Measurements from ENCODE around the gene PSME3IP1. TPM values are rescaled to one million over a fixed set of nuclear protein-coding genes. Genes with fewer than 3 reads are reported as not detected.

Gene PSME3IP1
- total and polyA plus RNA-seq, 9 of the 15 experiments (the other 6 are each of a cell fraction or from before 2014, with no cell fraction given), result 63.8 to 187 (median 142) TPM

DNA sequence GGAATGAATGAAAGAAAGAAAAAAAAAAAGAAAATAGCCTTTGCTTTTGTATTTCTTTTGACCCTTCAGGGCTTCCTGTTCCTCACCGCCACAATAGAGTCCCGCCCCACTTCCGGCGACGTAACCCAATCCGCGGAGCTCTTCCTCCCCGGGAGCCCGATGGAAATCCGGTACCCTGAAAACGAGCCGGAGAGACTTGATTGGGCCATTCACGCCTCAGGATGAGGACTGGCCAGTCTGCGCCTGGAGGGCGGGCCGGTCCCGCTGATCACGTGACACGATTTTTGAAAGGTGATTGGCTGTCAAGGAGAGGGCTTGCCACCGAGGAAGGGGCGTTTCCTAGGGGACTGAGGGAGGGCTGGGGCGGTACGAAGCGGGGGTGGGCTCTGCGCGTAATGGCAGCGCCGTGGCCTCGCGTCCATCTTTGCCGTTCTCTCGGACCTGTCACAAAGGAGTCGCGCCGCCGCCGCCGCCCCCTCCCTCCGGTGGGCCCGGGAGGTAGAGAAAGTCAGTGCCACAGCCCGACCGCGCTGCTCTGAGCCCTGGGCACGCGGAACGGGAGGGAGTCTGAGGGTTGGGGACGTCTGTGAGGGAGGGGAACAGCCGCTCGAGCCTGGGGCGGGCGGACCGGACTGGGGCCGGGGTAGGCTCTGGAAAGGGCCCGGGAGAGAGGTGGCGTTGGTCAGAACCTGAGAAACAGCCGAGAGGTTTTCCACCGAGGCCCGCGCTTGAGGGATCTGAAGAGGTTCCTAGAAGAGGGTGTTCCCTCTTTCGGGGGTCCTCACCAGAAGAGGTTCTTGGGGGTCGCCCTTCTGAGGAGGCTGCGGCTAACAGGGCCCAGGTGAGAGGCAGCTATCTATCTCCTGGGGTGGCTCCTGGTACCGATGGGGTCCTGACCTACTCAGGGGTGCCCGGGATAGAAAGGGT is at the start of gene PSME3IP1, which contains the start of gene RSPRY1 (continued):
- TF ChIP-seq ELF2 (CRISPR knock-in tag; IDR thresholded peaks at IDR 0.05) (no peak), MCM2 (IDR thresholded peaks at IDR 0.05; ENCODE audit: low read depth) (no peak), PCBP1 (IDR thresholded peaks at IDR 0.05; ENCODE audit: low read depth, low read length, poor library complexity, severe bottlenecking) (peak; percentile 55), TRIM24 (IDR thresholded peaks at IDR 0.05) (0 out of 4 replicates have a peak, but pooled peaks of 1 of the 2 experiments have one; percentile 8), PRMT5 (CRISPR knock-in tag; IDR thresholded peaks at IDR 0.05) (no peak), TEAD2 (tag; IDR thresholded peaks at IDR 0.05) (no peak), ZNF224 (CRISPR knock-in tag; IDR thresholded peaks at IDR 0.05) (0 out of 2 replicates have a peak, but pooled peaks have one; percentile 26), CBX3 (IDR thresholded peaks at IDR 0.05; ENCODE audit: borderline replicate concordance in 1 of 2, low read length in 2 of 2) (no peak), CSDE1 (IDR thresholded peaks at IDR 0.05) (no peak), CCNT2 (IDR thresholded peaks at IDR 0.05; ENCODE audit: borderline replicate concordance, extremely low read depth, insufficient read length, low read depth, low read length) (no peak), DNMT1 (IDR thresholded peaks at IDR 0.05) (no peak), TFAM (CRISPR knock-in tag; conservative IDR thresholded peaks at IDR 0.05) (no peak), RNF2 (IDR thresholded peaks at IDR 0.05) (0 out of 2 replicates have a peak, but pooled peaks have one; percentile 22), ELF4 (CRISPR knock-in tag; IDR thresholded peaks at IDR 0.05) (no peak), SMARCC2 (IDR thresholded peaks at IDR 0.05; ENCODE audit: low read depth) (no peak), CBFB (CRISPR knock-in tag; IDR thresholded peaks at IDR 0.05) (no peak), SIN3B (IDR thresholded peaks at IDR 0.05; ENCODE audit: low read depth) (peak; percentile 47; the same call in 1 of the 2 replicates), FOXA3 (CRISPR knock-in tag; conservative IDR thresholded peaks at IDR 0.05 in 1 of 2, IDR thresholded peaks at IDR 0.05 in 1 of 2) (no peak)
- TF ChIP-seq, protein P1, sequence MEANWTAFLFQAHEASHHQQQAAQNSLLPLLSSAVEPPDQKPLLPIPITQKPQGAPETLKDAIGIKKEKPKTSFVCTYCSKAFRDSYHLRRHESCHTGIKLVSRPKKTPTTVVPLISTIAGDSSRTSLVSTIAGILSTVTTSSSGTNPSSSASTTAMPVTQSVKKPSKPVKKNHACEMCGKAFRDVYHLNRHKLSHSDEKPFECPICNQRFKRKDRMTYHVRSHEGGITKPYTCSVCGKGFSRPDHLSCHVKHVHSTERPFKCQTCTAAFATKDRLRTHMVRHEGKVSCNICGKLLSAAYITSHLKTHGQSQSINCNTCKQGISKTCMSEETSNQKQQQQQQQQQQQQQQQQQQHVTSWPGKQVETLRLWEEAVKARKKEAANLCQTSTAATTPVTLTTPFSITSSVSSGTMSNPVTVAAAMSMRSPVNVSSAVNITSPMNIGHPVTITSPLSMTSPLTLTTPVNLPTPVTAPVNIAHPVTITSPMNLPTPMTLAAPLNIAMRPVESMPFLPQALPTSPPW (CRISPR knock-in tag; IDR thresholded peaks at IDR 0.05), result peak; percentile 86
- TF ChIP-seq, protein P2, sequence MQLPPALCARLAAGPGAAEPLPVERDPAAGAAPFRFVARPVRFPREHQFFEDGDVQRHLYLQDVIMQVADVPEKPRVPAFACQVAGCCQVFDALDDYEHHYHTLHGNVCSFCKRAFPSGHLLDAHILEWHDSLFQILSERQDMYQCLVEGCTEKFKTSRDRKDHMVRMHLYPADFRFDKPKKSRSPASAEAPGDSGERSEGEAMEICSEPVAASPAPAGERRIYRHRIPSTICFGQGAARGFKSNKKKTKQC (CRISPR knock-in tag; IDR thresholded peaks at IDR 0.05), result peak; percentile 31; the same call in 1 of the 2 replicates
- TF ChIP-seq, protein P3, sequence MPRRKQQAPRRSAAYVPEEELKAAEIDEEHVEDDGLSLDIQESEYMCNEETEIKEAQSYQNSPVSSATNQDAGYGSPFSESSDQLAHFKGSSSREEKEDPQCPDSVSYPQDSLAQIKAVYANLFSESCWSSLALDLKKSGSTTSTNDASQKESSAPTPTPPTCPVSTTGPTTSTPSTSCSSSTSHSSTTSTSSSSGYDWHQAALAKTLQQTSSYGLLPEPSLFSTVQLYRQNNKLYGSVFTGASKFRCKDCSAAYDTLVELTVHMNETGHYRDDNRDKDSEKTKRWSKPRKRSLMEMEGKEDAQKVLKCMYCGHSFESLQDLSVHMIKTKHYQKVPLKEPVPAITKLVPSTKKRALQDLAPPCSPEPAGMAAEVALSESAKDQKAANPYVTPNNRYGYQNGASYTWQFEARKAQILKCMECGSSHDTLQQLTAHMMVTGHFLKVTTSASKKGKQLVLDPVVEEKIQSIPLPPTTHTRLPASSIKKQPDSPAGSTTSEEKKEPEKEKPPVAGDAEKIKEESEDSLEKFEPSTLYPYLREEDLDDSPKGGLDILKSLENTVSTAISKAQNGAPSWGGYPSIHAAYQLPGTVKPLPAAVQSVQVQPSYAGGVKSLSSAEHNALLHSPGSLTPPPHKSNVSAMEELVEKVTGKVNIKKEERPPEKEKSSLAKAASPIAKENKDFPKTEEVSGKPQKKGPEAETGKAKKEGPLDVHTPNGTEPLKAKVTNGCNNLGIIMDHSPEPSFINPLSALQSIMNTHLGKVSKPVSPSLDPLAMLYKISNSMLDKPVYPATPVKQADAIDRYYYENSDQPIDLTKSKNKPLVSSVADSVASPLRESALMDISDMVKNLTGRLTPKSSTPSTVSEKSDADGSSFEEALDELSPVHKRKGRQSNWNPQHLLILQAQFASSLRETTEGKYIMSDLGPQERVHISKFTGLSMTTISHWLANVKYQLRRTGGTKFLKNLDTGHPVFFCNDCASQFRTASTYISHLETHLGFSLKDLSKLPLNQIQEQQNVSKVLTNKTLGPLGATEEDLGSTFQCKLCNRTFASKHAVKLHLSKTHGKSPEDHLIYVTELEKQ (CRISPR knock-in tag; IDR thresholded peaks at IDR 0.05), result no peak

Data from K562 (cell line).